Stimulated activated CD8-positive, alpha-beta memory T cell treated with anti-CD3 and anti-CD28 coated beads, Interleukin-7, amount 100 ng/mL, for 48 hours (primary cell): ENCODE results near the gene IER2.

Experiments
- DNase-seq, 2 donors: peaks; one replicate each; pipeline ENCODE4 v3.0.0-alpha.2; 2020; ENCODE audit warnings: low read depth in 1 of 2; ENCODE audit errors: extremely low read depth in 1 of 2

IER2 gene

GRCh38 chr19:13150187-13150930, at the start of gene IER2, which contains the start of gene STX10:
Gene IER2, plus strand, starts transcription at chr19:13150411. Its CDS starts 2,776 bp downstream, at chr19:13153187.
Gene STX10, minus strand, starts transcription at chr19:13150375. Its CDS starts 202 bp downstream, at chr19:13150173.
- DNase-seq, result peak; percentile 84 to 92

- DNase-seq, result no peak
Measured at GRCh38 chr19:13100841-13101589, 49.2 kb upstream of the IER2 start.

DNA sequence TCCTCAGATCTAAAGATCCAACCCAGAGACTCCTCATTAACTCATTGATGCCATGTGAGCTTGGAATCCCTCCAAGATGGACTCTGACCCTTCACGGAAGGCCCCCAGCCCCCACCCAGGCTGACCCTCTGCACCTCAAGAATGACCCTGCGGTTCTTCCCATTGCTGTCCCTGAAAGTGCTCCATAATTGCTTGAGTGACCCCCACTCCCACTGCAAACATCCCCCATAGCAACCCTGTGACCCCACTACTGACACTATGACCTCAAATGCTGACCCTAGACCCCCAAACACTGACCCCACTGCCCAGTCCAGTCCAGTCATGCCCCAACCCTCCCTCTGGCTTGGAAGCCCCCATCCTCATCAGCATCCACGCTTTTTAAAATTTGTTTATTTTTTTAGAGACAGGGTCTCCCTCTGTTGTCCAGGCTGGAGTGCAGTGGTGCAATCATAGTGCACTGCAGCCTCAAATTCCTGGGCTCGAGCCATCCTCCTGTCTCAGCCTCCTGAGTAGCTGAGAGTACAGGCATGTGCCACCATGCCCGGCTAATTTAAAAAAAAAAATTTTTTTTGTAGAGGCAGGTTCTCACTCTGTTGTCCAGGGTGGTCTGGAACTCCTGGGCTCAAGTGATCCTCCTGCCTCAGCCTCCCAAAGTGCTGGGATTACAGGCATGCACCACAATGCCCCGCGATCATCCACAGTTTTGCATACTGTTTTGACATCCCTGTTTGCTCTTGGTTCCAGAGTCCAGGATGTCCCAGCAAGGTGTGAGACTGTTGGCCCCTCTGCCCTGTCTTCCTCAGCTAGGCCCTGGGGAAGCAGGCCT, 48.4 kb upstream of the IER2 start:
- DNase-seq, result no peak

GRCh38 chr19:13102416-13102665, 47.9 kb upstream of the IER2 start:
- no peak for DNase-seq

- DNase-seq, result no peak
Measured at GRCh38 chr19:13102666-13103580, 47.3 kb upstream of the IER2 start, which contains the start of gene LYL1. Gene LYL1, minus strand, starts transcription at chr19:13102858. Its CDS starts 1,687 bp downstream, at chr19:13101171.

- DNase-seq, result no peak
Measured at GRCh38 chr19:13103581-13104359, 46.4 kb upstream of the IER2 start.

- DNase-seq, result no peak
Measured at GRCh38 chr19:13104360-13104847, 45.8 kb upstream of the IER2 start.

GRCh38 chr19:13104848-13105711, 45.1 kb upstream of the IER2 start:
- DNase-seq, result no peak

DNA sequence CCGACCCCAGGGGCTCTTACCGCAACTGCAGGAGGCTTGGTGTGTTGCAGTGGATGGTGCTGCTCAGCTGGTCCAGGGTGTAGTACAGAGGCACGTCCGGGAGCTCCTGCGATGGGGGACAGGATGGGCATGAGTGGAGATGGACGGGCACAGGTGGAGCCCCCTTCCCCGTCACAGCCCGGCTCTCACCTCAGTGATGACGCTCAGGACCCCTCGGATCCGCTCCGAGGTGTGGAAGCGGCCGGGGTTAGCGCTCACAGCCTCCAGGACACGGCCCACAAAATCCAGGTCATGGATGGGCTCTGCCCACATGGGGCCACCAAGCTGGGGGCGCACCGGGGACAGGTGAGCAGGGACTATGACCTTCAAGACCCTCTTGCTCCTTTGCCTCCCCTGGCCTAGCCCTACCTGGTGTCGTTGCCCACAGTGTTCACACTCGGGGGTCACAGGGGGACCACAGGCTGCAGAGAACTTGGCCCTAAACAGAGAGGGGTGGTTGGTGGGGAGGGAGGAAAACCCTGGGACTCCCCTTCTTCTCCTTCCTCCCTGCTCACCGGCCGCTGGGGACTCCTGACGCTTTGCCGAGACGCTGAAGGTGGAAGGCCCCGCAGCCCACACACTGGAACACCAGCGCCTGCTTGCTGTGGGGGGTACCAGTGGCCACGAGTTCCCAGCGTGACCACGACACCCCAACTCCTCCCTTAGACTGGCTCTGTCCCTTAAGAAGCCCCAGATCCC, 40.7 kb upstream of the IER2 start:
- DNase-seq, result no peak

DNA sequence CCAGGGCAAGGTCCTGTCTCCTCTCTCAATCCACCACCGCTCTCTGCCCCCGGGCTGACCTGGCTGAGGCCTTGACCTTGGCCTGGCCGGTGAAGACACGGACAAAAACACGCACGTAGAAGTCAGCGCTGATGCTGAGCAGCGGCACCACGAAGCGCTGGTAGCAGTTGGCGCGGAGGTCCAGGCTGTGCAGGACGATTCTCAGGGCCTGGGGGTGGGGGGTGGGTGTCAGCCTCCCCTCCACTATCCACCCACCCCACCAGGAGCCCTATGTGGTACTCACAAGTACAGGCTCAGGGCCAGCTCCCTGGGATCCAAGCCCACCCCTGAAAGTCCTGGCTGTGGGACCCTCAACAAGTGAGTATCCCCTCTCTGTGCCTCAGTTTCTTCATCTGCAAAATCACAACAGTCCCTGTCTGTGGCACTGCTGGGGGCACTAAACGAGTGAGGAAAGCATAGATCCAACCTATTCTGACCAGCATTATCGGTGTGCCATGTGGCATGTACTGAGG, 40.1 kb upstream of the IER2 start:
- no peak for DNase-seq

GRCh38 chr19:13112555-13112954, 37.7 kb upstream of the IER2 start:
- no peak for DNase-seq

DNA sequence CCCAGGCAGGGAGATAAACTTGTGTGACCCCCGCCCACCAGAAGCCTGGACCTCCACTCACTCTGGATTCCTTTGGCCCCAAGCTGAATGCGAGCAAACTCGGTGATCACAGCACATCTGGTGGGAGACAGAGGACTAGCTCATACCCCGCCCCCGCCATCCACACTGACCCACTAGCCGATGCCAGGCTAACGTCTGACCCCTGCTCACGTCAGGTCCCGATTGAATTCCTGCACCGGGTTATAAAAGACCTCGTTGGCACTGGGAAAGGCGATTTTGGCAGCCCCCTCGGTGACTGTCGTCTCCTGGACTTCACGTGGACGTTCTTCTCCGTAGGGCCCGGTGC, 34.3 kb upstream of the IER2 start:
- DNase-seq, result no peak

GRCh38 chr19:13116282-13117175, 33.7 kb upstream of the IER2 start, which contains the start of gene TRMT1:
Gene TRMT1, minus strand, starts transcription at chr19:13116740. Its CDS starts 341 bp downstream, at chr19:13116399.
- peak; percentile 82 to 91 for DNase-seq

GRCh38 chr19:13117176-13117771, 32.9 kb upstream of the IER2 start:
- DNase-seq, result no peak

DNA sequence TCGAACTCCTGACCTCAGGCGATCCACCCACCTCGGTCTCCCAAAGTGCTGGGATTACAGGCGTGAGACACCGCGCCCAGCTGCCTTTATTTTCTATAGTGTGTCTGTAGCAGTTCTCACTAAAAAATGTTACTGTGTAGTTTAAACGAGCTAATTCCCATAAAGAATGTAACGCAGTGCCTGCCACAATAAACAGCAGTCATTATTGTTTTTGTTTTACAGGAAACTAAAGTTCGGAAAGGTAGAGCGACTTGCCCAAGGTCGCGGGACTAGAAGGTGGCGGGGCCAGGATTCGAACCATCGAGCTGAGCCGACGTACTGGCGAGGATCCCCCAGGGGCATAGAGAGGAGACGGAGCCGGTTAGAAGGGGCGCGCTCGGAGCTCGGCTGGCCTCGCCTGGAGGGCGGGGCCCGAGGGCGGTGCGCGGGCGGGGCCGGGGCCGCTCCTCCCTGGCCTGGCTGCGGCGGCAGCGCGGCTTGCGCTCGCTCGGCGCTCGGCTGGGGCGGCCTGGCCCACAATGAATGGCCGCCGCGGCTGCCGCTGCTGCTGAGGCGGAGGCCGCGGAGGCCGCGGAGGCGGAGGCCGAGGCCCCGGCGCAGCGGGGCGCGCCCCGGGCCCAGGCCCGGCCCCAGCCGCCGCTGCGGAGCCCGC, 32.3 kb upstream of the IER2 start, which contains the start of gene NACC1:
Gene NACC1 (plus strand): TSS at position 493 of the 652 bp plus-strand sequence. CDS start 16,944 bp downstream, outside the sequence.
- peak; percentile 83 to 86 for DNase-seq
